Measurements from ENCODE around the gene SUDS3. TPM values are rescaled to one million over a fixed set of nuclear protein-coding genes. Genes with fewer than 3 reads are reported as not detected.

The SUDS3 gene
- total RNA-seq, 3 donors from 2014 or later, result 38.9 to 66.3 (median 47.2) TPM

DNA sequence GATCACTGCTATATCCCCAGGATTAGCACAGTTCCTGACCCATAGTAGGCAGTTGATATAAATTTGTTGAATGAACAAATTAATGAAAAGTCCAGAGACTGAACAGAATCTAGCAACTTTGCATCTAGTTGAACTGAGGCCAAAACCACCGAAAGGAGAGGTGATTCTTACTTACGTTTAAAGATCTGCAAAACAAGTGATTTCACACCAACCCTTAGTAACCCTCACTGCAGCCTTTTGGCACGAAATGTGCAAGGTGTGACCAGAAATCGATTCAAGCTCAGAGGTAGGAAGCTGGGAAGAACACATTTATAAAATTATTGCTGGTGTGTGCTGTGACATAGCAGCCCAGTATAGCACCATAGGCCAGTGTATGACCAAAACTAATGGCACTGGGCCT is 70.8 kb downstream of the SUDS3 start:
- no peak for DNase-seq (ENCODE audit: low spot score in 2 of 2)
- Histone ChIP-seq H3K4me1 (no peaks in the 10 kb centered on the region), H3K9me3 (no peaks in the 10 kb centered on the region), H3K27me3 (no peaks in the 10 kb centered on the region), H3K4me3 (no peak overlapping the region), H3K27ac (no peak overlapping the region), H3K36me3 (no peaks in the 10 kb centered on the region)
- TF ChIP-seq POLR2A (IDR thresholded peaks at IDR 0.05), result no peak
- no peak for TF ChIP-seq POLR2AphosphoS5 (IDR thresholded peaks at IDR 0.05)
- TF ChIP-seq, protein P1, sequence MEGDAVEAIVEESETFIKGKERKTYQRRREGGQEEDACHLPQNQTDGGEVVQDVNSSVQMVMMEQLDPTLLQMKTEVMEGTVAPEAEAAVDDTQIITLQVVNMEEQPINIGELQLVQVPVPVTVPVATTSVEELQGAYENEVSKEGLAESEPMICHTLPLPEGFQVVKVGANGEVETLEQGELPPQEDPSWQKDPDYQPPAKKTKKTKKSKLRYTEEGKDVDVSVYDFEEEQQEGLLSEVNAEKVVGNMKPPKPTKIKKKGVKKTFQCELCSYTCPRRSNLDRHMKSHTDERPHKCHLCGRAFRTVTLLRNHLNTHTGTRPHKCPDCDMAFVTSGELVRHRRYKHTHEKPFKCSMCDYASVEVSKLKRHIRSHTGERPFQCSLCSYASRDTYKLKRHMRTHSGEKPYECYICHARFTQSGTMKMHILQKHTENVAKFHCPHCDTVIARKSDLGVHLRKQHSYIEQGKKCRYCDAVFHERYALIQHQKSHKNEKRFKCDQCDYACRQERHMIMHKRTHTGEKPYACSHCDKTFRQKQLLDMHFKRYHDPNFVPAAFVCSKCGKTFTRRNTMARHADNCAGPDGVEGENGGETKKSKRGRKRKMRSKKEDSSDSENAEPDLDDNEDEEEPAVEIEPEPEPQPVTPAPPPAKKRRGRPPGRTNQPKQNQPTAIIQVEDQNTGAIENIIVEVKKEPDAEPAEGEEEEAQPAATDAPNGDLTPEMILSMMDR (IDR thresholded peaks at IDR 0.05), result no peak
- intact Hi-C loops (cut with DNase I; ENCODE audit: low total_unique reads), result no loop called here

DNA sequence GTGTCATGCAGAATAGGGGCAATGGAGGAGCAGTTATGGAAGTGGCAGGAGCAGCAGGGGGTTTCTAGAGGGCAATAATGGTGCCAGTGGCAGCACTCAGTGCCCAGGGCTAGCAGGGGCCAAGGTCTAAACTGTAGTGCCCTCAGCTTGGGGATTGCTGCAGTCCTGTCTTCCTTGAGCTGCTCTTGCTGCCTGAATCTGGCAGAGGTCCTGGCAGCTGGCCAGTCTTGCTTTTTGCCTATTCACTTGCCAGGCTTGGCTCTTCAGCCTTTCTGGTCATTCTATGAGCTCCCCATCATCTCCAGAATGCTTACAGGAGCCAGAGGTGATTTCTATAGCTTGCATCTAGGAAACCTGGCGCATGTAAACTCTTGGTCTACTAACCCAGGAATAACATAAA is 72.0 kb downstream of the SUDS3 start:
- H3K36me3 ChIP-seq, result no peaks in the 10 kb centered on the region
- DNase-seq (ENCODE audit: low spot score in 2 of 2), result no peak
- no peak overlapping the region for H3K27ac ChIP-seq
- H3K9me3 ChIP-seq, result no peaks in the 10 kb centered on the region
- TF ChIP-seq POLR2A (IDR thresholded peaks at IDR 0.05), result no peak
- TF ChIP-seq POLR2AphosphoS5 (IDR thresholded peaks at IDR 0.05), result no peak
- TF ChIP-seq, protein P1 (IDR thresholded peaks at IDR 0.05), result no peak
- no peaks in the 10 kb centered on the region for H3K4me1 ChIP-seq
- no peaks in the 10 kb centered on the region for H3K27me3 ChIP-seq
- no peak overlapping the region for H3K4me3 ChIP-seq
- intact Hi-C loops (cut with DNase I; ENCODE audit: low total_unique reads), result no loop called here

DNA sequence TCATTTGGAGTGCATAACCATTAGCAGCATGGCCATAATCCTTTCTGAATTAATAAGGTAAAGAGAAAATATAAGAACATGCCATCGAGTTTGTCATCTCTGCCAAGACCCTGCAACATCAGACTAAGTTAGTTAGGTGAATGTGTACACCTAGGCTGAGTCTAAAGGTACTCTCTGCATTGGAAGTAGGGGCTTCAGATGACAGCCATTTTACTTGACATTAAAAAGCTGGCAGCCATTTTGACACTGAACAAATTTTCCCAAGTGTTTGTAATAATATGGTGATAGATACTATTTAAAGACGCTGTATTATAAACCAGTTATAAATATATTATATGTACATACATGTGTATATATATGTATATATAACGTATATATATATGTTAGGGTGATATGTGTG is 79.0 kb downstream of the SUDS3 start:
- no peak for DNase-seq (ENCODE audit: low spot score in 2 of 2)
- intact Hi-C loops (cut with DNase I; ENCODE audit: low total_unique reads), result no loop called here
- Histone ChIP-seq H3K36me3 (no peaks in the 10 kb centered on the region), H3K9me3 (peaks cover 0 to 18% of the 10 kb centered on the region in 2 donors), H3K27ac (no peak overlapping the region), H3K4me1 (no peaks in the 10 kb centered on the region), H3K27me3 (no peaks in the 10 kb centered on the region), H3K4me3 (no peak overlapping the region)
- TF ChIP-seq, protein P1 (IDR thresholded peaks at IDR 0.05), result no peak
- TF ChIP-seq POLR2AphosphoS5 (IDR thresholded peaks at IDR 0.05) (no peak), POLR2A (IDR thresholded peaks at IDR 0.05) (no peak)

DNA sequence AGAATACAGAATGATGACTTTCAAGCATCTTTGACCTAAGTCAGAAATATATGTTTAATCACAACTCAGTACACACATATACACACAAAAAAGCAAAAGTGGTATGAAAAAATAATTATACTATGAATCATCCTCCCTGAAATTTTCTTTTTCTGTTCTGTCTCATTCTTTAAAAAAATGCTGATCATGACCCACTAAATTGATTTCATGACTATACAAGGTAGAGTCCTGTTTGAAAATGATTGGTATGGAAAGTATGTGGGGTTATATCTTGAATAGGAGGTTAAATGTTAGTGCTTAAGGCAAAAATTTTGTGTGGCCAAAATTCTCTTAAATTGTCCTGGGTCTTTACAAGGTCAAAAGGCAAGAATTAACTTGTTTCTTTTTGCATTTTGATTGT is 80.4 kb downstream of the SUDS3 start:
- intact Hi-C loops (cut with DNase I; ENCODE audit: low total_unique reads), result no loop called here

DNA sequence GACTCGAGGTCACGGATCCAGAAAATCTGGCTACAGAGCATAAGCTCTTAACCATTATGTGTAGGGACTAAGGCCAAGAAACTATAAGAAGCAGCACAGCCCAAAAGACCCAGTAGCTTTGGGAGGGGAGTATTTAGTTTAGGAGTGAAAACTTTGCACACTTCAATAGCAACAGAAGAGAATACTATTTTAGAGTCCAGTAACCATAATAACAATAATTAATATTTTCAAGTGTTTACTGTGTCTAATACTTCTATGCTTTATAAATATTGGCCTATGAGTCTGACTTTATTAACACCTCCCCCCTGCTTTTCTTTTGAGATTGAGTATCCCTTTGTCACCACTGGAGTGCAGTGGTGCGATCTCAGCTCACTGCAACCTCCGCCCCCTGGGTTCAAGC is 82.8 kb downstream of the SUDS3 start:
- Histone ChIP-seq H3K27me3 (no peaks in the 10 kb centered on the region), H3K4me3 (no peak overlapping the region), H3K36me3 (no peaks in the 10 kb centered on the region), H3K4me1 (no peaks in the 10 kb centered on the region), H3K27ac (no peak overlapping the region), H3K9me3 (peaks cover 0 to 25% of the 10 kb centered on the region in 2 donors)
- DNase-seq (ENCODE audit: low spot score in 2 of 2), result no peak
- TF ChIP-seq, protein P1 (IDR thresholded peaks at IDR 0.05), result no peak
- TF ChIP-seq POLR2AphosphoS5 (IDR thresholded peaks at IDR 0.05), result no peak
- TF ChIP-seq POLR2A (IDR thresholded peaks at IDR 0.05), result no peak
- intact Hi-C loops (cut with DNase I; ENCODE audit: low total_unique reads), result no loop called here

More for the DNA sequence above, 80.4 kb downstream of the SUDS3 start:
- Histone ChIP-seq H3K27me3 (no peaks in the 10 kb centered on the region), H3K4me1 (no peaks in the 10 kb centered on the region), H3K27ac (no peak overlapping the region), H3K9me3 (peaks cover 0 to 25% of the 10 kb centered on the region in 2 donors), H3K36me3 (no peaks in the 10 kb centered on the region), H3K4me3 (no peak overlapping the region)
- TF ChIP-seq POLR2AphosphoS5 (IDR thresholded peaks at IDR 0.05) (no peak), POLR2A (IDR thresholded peaks at IDR 0.05) (no peak)
- TF ChIP-seq, protein P1 (IDR thresholded peaks at IDR 0.05), result no peak
- no peak for DNase-seq (ENCODE audit: low spot score in 2 of 2)

Data from breast epithelium (tissue), 4 donors.